Uterus (tissue), 4 donors: ENCODE data around the gene ARHGAP27. TPM values are rescaled to one million over a fixed set of nuclear protein-coding genes. Genes with fewer than 3 reads are reported as not detected.
A peak's percentile ranks its signal among the peaks of the same experiment; 100 is the strongest.
"Not testable (repeated sequence)": the region's sequence is repeated elsewhere in the genome, so short reads cannot be mapped to it uniquely, and the experiment has no call there.

Experiments
- DNase-seq, 2 donors: peaks; one replicate each; pipeline ENCODE4 v3.0.0-alpha.2; 2019 to 2020
- H3K27ac ChIP-seq, 2 donors: fragments of 200-600 bp; sonication (generic); 1 replicate in 1 of 2; 2 replicates in 1 of 2; pipeline ENCODE4 v1.5.1; 2016 to 2018
- H3K27me3 ChIP-seq, 2 donors: fragments of 200-600 bp; sonication (generic); one replicate each; pipeline ENCODE4 v1.5.1; 2018 to 2019; ENCODE audit warnings: control low read depth in 1 of 2
- H3K36me3 ChIP-seq, 2 donors: fragments of 200-600 bp; sonication (generic); one replicate each; pipeline ENCODE4 v1.5.1; 2019; ENCODE audit warnings: control low read depth in 1 of 2
- H3K4me1 ChIP-seq, 2 donors: fragments of 200-600 bp; sonication (generic); one replicate each; pipeline ENCODE4 v1.5.1; 2018 to 2019; ENCODE audit warnings: control low read depth in 1 of 2
- H3K4me3 ChIP-seq, 2 donors: fragments of 200-600 bp; sonication (generic); 1 replicate in 1 of 2; 2 replicates in 1 of 2; pipeline ENCODE4 v1.5.1; 2018 to 2019; ENCODE audit warnings: mild to moderate bottlenecking in 1 of 2
- H3K9me3 ChIP-seq, 2 donors: fragments of 200-600 bp; sonication (generic); one replicate each; pipeline ENCODE4 v1.5.1; 2019; ENCODE audit warnings: control low read depth in 1 of 2
- CTCF ChIP-seq, 4 experiments: fragments of 200-600 bp in 2 of 4; fragments of 450-650 bp in 2 of 4; sonication (generic) in 2 of 4; IDR thresholded peaks; one replicate each; pipeline ENCODE4 v1.5.1; 2016 to 2019; ENCODE audit warnings: antibody characterized with exemption in 4 of 4, mild to moderate bottlenecking in 2 of 4, moderate library complexity in 1 of 4
- POLR2A ChIP-seq, 2 donors: fragments of 450-650 bp; IDR thresholded peaks; one replicate each; pipeline ENCODE4 v1.6.1; 2016; ENCODE audit warnings: antibody characterized with exemption in 2 of 2, mild to moderate bottlenecking in 1 of 2, moderate library complexity in 1 of 2
- intact Hi-C: fragments of 100-400 bp; cut with DNase I; formaldehyde crosslinking; loops from one replicate; pipeline ENCODE4 v1.15.1; 2023; ENCODE audit warnings: low total_unique reads
- total RNA-seq, 4 donors: library from RNA; depleted of rRNA in 3 of 4; stranded (reverse); fragments of >200 nt in 3 of 4; gene quantifications; one replicate each; pipeline versions ENCODE4 v1.1.0 to v1.2.4, GENCODE V29; 2014 to 2023
- donor health status: DM: yes; HTN: yes; CAD: no.

ARHGAP27 gene
- total RNA-seq, 4 donors from 2014 or later = 9.4 to 36.6 (median 16.0) TPM

DNA sequence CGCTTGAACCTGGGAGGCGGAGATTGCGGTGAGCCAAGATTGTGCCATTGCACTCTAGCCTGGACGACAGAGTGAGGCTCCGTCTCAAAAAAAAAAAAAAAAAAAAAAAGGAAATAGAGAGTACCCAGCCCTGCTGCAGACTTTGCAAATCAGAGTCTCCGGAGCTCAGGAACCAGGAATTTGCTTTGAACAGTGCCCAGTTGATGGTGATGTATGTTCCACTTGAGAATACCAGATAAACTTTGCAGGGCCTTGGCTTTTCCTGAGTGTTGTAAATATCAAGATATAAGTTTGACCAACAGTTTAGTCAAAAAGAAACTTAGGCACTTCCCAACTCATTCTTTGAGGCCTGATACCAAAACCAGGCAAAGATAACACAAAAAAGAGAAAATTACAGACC is 85.2 kb downstream of the ARHGAP27 start:
- TF ChIP-seq POLR2A (IDR thresholded peaks at IDR 0.05) (no peak), CTCF (IDR thresholded peaks at IDR 0.05) (no peak)
- no peak for DNase-seq

DNA sequence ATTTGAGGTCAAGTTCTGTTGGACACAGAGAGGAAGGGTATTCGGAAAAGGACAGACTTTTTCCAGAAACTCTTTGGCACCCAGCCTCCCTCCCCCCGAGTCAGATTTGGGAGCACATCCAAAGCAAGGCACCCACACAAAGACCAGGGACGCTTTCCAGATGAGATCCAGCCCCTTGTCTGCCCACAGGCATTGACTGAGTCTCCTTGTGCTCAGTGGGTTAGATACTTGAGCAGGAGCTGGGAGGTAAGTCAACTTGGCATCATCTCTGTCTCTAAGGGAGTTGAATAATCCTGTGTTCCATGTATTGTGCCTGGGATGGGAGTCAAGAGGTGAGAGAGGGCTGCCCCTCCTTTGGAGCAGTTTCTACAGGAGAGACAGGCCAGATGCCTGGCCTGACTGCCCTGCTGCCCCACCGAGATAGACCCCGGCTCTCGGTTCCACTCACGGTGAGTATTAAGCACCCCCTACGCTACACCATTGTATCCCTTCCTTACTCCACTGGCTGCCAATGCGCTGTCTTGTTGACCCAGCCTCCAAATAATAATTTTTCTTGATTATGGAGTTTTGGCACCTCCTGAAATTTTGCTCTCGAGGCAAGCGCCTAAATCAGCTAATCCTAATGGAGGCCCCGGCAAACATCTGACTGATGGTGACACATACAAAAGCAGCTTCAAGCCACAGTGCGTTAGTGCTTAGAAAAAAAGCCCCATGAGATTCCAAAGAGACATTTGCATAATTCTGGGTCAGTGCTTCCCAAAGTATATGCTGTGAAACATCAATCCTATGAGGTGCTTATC is 86.3 kb downstream of the ARHGAP27 start:
- TF ChIP-seq POLR2A (IDR thresholded peaks at IDR 0.05) (no peak), CTCF (IDR thresholded peaks at IDR 0.05) (no peak)
- intact Hi-C loops = no loop called here
- peak; percentile 13 to 67 for DNase-seq
- no peak overlapping the region for H3K4me3 ChIP-seq
- no peaks in the 10 kb centered on the region for H3K9me3 ChIP-seq
- no peaks in the 10 kb centered on the region for H3K36me3 ChIP-seq
- H3K27ac ChIP-seq = peak overlapping the region; percentile 62 to 64
- H3K27me3 ChIP-seq = no peaks in the 10 kb centered on the region
- H3K4me1 ChIP-seq = no peaks in the 10 kb centered on the region

More for the DNA sequence above, 85.2 kb downstream of the ARHGAP27 start:
- Histone ChIP-seq H3K4me1 (no peaks in the 10 kb centered on the region), H3K27ac (no peak overlapping the region), H3K36me3 (no peaks in the 10 kb centered on the region), H3K4me3 (no peak overlapping the region), H3K27me3 (no peaks in the 10 kb centered on the region), H3K9me3 (no peaks in the 10 kb centered on the region)
- intact Hi-C loops = no loop called here

DNA sequence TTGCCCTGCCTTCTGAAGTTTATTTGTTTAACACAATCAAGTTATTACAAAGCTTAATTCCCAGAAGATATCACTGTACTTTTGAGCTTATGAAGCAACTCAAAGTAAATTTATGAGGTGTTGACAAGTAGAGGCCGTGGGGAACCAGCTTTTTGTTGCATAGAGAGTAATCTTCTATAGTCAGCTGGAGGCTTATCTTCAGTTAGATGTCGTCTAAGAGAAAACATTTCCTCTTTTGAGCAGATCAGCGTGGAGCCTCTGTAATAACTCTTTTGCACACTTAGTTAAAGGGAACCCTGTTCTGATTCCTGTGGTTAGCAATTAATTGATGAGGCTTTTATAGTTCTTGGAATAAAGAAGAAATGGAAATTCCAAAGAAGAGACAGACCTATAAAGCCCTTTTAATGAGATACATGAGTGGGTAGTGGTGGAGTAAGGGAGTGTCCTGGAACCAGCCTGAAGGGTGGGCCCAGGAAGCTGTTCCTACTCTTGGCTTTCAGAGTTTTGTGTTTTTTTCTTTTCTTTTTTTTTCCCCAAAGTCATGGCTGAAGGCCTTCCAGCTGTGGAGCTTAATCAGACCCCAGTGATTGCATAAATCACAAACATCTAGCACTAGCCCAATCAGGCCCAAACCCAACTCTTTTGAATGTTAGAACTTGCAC is 87.0 kb downstream of the ARHGAP27 start:
- intact Hi-C loops = no loop called here
- Histone ChIP-seq H3K9me3 (no peaks in the 10 kb centered on the region), H3K27me3 (no peaks in the 10 kb centered on the region), H3K27ac (peak overlapping the region; percentile 62 to 64), H3K4me1 (no peaks in the 10 kb centered on the region), H3K4me3 (no peak overlapping the region), H3K36me3 (no peaks in the 10 kb centered on the region)
- DNase-seq = peak in 1 of 2 donors; percentile 24
- no peak for TF ChIP-seq CTCF (IDR thresholded peaks at IDR 0.05)
- TF ChIP-seq POLR2A (IDR thresholded peaks at IDR 0.05) = no peak

GRCh38 chr17:45345246-45345553 is 87.5 kb downstream of the ARHGAP27 start:
- intact Hi-C loops = no loop called here
- no peaks in the 10 kb centered on the region for H3K4me1 ChIP-seq

DNA sequence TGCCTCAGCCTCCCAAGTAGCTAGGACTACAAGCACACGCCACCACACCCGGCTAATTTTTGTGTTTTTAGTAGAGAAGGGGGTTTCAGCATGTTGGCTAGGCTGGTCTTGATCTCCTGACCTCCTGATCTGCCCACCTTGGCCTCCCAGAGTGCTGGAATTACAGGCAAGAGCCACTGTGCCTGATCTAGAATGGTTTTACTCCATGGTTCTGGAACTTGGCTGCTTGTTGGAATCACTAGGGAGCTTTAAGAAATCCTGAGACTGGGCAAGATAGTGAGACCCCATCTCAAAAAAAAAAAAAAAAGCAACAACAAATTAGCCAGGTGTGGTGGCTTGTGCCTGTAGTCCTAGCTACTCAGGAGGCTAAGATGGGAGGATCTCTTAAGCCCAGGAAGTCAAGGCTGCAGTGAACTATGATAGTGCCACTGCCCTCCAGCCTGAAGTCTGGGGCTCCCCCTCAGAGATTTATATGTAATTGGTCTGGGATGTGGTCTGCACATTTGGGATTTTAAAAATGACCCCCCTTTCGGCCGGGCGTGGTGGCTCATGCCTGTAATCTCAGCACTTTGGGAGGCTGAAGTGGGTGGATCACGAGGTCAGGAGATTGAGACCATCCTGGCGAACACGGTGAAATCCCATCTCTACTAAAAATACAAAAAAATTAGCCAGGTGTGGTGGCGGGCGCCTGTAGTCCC is 88.6 kb downstream of the ARHGAP27 start:
- H3K27me3 ChIP-seq, H3K4me1 ChIP-seq, H3K4me3 ChIP-seq, intact Hi-C loops, H3K36me3 ChIP-seq, H3K9me3 ChIP-seq, H3K27ac ChIP-seq: not testable (repeated sequence)
- DNase-seq = peak in 1 of 2 donors; percentile 3

More at GRCh38 chr17:45345246-45345553, 87.5 kb downstream of the ARHGAP27 start:
- H3K27ac ChIP-seq = peak overlapping the region; percentile 62 to 64
- no peak for DNase-seq
- no peak overlapping the region for H3K4me3 ChIP-seq
- H3K36me3 ChIP-seq = no peaks in the 10 kb centered on the region
- TF ChIP-seq CTCF (IDR thresholded peaks at IDR 0.05) = no peak
- TF ChIP-seq POLR2A (IDR thresholded peaks at IDR 0.05) = no peak
- H3K9me3 ChIP-seq = no peaks in the 10 kb centered on the region
- H3K27me3 ChIP-seq = no peaks in the 10 kb centered on the region

Other genes starting within 250 kb of the ARHGAP27 start
- gene FMNL1, start 211.0 kb downstream of the ARHGAP27 start, total RNA-seq = 10 to 100 TPM in 1 of 4 donors, 1 to 10 TPM in 3; 2.6 to 12.3 (median 3.6) TPM
- not detected for gene SPATA32, start 170.8 kb downstream of the ARHGAP27 start, total RNA-seq
- gene MAP3K14, start 115.8 kb downstream of the ARHGAP27 start, total RNA-seq = 10 to 100 TPM in 1 of 4 donors, 1 to 10 TPM in 3; 1.0 to 22.1 (median 4.9) TPM
- 100 to 1,000 TPM in 1 of 4 donors, 10 to 100 TPM in 2, 1 to 10 TPM in 1; 6.9 to 107 (median 33.0) TPM for gene PLEKHM1, start 57.9 kb upstream of the ARHGAP27 start, total RNA-seq